ENCODE measurements around the gene PLAC8.

DNA sequence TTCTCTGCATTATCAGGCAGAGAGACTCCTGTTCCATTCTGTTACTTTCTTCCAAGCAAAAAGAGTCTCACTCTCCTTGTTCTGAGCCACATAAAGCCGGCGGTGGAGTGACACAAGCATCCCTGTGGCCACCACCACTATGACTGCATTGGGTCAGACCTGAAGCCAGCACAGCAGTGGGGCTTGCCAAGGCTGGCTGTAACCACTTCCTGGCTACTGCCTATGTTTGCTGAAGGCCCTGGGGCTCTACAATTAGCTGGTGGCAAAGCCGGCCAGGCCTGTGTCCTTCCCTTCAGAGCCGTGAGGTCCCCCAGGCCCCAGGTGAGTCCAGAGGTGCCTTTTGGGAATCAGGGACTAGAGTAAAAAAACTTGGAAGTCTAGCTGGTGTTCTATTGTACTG lies 31.8 kb downstream of the PLAC8 start:
- no peak for TF ChIP-seq EZH2 (optimal IDR thresholded peaks at IDR 0.05; ENCODE audit: low read depth, low read length)
- TF ChIP-seq EZH2phosphoT487 (IDR thresholded peaks at IDR 0.05; ENCODE audit: low read length) = no peak
